Measurements from ENCODE around the gene ARHGEF17.

The ARHGEF17 gene

DNA sequence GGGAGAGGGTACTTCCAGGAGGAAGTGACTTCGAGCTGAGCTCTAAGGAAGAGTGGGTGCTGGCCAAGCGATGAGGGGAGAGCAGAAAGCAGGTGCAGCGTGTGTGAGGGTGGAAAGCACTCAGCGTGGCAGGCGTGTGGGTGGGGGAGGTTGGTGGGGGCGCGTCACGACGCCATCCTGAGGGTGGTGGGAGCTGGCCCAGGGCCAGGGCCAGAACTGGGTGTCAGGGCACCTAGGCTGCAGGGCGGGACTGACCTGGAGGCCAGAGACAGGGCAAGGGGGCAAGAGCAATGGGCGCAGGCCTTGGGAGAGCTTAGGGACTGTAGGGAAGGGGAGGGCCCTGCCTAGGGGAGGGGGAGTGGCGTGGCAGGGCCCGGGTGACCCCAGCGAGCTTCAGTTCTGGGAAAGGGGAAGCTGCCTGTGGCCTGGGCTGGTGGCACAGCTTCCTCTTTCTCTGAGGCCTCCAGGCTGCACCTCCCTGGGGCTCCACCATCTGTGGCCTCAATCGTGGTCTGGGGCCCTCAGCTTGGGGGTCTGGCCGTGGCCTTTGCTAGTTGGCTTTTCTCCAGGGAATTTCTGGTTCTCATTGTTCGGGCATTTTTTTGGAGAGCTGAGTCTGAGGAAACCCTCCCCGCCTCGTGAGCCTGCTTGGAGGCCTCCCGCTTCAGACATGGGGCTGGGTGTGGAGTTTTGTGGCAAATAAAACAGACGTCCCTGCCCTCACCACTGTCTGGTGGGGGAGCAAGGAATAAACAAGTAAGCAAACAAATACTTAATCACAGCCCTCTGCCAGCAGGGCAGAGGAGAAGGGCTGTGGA is 77.0 kb downstream of the ARHGEF17 start:
- no peak for FAIRE-seq

DNA sequence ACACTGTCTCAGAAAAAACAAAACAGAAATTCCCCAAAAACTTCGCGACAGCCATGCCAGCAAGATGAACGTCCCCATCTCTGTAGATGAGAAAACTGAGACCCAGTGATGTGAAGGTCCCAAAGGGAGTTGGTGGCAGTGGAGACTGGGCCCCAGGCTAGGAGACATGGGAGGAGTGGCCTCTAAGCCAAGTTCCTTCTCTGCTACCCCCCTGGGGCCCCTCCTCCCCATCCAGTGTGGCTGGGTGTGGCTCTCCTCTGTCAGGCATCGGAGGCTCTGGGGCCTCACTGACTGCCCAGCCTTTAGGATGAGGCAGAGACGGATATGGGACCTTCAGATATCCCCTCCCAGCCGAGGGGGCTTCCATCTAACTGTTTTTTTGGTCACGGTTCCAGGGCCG is 77.9 kb downstream of the ARHGEF17 start:
- no peak for FAIRE-seq

DNA sequence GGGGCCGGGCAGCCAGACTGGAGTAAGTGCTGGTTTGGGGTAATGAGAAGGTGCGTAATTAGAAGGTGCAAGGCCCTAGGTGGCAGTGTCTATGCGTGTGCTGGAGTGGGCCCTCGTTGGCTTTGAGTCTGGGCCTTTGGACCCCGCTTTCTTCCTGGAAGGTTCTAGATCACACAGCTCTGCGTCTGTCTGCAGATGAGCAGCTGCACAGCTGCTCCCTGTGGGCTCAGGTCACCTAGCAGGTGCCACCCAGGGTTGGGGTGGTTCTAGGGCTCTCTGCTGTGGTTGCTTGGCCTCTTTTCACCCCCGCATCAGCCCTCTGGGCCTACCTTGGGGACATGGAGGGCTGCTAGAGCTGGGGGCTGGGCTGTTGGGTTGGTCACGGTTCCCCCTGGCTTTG is 78.5 kb downstream of the ARHGEF17 start:
- no peak for FAIRE-seq

DNA sequence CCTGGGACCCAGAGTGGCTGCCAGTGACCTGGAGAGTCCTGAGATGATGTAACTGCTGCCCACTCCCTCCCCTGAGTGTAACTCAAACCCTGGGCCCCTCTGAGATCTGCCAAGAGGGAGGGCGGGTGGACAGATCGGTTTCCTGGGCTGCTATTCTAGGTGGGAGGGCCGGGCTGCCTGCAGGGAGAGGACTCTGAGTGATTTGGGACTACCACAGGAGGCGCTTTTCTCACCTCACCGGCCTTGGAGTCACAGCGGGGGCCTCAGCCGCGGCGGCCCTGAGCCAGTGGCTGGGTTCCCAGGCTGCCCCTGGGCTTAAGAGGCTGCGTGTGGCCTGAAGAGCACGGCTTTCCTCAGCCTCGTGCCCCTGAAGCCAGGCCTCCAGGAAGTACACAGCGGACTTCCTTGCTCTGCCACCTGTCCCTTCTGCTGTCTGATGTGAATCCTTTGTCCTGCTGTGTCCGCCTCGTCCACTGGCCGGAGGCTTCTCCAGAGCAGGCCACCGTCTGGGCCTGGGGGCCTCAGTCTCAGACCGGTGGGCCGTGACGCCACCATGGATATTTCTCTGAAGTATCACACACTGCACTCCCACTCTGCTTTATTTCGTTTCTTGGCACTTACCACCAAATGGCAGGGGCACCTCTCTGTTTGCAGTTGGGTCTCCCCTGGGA is 79.7 kb downstream of the ARHGEF17 start:
- FAIRE-seq = no peak

DNA sequence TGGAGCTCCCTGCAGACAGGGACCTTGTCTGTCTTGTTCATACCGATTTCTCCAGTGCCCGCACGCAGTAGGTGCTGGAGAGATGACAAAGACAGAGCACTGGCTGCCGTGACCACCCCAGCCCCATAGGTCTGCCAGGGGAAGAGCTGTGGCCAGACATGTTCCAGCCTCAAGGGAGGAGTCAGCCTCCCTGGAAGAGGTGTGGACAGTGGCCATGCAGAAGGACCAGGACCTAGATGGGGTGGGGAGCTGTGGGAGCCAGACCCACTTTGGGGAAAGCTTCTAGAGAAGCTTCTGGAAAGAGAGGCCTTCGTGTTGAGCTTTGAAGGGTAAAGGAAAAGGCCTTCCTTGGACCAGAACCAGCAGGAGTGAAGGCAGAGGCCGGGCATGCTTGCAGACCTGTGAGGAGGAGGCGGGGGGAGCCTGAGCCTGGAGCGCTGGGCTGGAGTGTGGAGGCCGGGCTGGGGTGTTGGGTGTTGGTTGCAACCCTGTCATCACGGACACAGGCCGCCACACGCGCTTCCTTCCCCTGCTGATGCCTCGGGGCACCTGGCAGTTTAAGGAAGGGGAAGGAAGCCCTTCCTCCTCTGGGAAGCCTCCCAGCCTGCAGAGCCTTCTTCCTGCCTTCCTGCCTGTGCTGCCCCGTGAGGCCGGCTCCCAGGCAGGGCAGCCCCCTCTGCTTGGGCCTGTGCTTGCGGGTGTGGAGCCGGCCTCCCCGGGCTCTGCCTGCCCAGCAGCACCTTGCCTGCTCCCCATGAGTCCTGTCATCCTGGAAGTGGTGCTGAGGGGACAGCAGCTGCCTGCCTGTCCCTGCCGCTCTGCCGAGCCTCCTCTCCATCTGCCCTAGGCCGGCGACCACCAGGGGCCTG is 80.4 kb downstream of the ARHGEF17 start:
- no peak for FAIRE-seq

DNA sequence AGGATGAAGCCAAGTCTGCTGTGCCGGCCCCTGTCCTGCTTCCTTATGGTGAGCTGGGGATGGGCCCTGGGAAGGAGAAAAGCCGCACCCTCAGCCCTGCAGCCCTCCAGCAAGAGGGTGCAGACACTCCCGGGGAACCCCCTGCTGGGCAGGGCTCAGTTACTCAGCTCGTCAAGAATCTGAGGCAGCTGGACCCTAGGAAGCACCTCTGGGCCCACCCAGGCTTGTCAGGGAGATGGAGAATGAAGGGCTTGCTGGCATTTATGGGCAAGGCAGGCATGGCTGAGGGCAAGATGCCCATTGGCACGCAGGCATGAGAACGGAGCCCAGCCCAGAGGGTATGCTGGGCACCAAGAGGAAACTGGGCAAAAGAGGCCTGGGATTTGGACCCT is 81.1 kb downstream of the ARHGEF17 start:
- no peak for FAIRE-seq

DNA sequence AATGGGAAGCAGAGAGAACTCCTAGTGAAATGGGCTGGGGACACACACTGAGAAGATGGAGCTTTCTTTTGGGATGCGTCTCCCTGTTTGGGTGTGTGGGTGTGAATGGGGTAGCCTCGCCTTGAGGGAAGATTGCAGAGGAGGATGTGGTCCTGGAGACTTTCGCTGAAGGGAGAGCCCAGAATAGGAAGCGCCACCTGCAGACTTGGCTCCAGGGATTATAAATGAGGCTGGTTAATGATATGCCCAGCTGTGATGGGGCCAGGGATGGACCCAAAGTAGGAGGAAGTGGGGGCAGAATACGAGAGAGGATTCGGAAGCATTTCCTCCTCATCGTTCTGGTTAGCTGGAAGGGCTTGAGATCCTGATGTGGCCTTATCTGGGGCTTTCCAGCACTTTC is 81.8 kb downstream of the ARHGEF17 start:
- no peak for FAIRE-seq

DNA sequence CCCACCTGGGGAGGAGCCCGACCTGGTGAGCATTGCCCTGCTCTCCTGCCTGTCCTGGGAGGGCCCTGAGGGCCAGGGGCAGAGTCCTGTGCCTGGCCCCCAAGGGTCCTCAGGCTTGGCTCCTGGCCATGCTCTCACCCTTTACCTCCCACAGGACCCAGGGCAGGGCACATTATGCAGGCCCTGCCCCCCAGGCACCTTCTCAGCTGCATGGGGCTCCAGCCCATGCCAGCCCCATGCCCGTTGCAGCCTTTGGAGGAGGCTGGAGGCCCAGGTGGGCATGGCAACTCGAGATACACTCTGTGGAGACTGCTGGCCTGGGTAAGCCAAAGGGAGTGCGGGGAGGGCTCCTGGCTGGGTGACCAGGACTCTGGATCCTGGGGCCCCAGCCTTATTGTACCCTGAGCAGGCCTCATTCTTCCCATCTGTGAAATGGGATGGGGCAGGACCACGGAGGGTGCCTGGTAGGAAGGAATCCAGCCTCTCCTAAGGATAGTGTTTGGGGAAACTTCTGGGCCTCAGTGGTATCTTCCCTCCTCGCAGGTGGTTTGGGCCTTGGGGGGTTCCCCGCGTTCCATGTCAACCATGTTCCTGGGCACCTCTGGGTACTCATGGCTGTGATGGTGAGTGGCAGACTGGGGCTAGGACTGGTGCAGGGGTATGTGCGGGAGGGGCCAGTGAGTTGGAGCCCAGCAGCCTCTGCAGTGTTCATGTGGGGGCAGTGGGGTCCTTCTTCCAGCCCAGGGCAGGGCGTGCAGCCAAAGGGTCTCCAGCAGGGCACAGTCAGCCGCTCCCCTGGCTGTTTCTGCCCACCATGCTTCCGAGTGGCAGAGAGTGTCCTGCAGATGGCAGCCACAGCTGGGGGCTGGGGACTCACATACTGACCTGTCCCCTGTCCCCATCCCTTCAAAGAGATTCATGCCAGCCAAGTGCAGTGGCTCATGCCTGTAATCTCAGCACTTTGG is 82.8 kb downstream of the ARHGEF17 start:
- FAIRE-seq = no peak

DNA sequence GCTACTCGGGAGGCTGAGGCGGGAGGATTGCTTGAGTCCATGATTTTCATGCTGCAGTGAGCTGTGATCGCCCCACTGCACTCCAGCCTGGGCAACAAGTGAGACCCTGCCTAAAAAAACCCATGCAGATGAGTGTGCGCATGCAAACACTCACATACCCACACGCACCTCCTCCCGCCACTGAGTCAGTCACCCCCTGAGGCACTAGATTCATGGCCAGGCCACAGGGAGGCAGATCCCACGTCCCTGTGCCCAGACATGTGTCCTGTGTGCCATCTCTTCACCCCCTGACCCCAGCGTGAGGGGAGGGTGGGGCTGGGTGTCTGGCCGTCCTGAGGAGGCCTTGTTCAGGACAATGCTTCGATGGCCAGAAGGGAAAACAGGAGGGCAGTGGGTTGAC is 83.6 kb downstream of the ARHGEF17 start:
- no peak for FAIRE-seq

DNA sequence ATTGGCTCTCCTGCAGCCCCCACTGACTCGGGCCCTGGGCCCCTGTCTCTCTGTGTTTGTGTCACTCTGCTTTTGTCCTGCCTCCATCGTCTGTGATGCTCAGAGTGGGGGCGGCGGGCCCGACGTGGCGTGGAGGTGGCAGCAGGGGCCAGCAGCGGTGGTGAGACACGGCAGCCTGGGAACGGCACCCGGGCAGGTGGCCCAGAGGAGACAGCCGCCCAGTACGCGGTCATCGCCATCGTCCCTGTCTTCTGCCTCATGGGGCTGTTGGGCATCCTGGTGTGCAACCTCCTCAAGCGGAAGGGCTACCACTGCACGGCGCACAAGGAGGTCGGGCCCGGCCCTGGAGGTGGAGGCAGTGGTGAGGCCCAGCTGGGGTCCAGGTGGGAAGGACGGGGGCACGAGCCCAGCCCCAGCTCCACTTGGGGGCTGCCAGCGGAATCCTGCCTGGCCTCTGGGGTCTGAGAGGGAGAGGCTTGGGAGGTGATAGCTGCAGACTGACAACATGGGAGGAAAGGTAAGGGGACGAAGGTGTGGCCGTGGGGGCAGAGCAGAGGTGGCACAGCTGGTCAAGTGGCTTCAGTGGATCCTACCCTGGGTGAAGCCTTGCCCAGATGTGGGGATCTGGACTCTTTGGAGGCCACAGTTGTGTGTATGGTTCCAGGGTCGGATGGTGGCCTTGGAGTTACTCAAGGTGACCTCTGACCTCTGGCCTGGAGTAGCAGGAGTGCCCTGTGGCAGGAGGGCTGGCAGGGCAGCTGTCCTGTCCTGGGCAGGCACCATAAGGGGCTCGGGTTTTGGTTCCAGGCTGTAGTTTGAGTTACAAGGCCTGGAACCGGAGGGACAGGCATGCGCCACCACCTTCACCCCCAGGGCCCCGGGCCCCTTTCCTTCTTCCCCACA is 84.3 kb downstream of the ARHGEF17 start:
- no peak for FAIRE-seq

DNA sequence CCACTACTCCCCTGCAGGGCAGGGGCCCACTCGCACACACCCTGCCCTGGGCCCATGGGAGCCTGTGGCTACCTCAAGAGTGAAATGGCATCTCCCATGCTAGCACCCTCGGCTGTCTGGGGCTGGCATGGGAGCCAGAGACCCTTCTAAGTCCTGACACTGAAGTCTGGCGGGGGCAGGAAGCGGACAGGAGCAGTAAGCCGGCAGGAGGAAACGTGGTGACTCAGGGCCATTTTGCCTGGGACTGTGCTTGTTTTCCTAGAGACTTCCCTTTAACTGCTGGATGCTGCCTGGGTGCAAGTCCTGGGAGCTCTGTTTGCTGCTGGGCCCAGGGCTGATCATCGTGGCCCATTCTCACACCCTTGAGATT is 84.9 kb downstream of the ARHGEF17 start:
- no peak for FAIRE-seq

DNA sequence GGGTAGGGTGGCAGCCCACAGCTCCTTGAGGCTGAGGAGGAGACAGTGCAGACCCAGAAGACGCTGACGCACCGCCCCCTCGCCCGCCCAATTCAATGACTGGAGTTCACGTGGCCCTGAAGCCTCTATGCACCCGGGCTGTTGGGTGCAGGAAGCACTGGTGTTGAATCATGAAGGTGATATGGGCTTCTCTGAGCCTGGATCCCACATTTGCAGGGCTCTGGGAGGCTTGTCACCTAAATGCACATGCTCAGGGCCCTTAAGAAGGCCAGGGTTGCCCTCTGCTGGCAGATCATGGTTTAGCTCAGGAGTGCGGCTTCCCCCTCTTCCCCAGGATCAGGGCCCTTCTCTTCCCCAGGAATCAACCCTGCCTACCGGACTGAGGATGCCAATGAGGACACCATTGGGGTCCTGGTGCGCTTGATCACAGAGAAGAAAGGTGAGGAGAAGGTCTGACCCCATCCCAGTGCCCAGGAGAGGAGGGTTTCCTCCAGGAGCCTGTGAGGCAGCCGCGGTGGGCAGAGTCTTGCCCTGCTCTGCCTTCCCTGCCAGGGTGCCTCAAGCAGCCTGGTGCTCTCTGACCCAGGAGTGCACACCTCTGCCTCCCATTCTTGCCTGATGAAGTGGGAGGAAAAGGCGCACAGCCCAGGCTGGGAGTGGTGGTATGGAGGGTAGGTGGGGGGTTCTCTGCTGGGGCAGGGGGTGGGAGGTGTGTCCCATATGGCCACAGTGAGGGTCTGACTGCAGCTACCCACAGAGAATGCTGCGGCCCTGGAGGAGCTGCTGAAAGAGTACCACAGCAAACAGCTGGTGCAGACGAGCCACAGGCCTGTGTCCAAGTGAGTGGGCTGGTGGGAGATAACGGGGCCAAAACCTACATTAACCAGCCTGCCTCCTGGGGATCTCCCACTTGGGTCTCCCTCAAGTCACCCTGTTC is 85.7 kb downstream of the ARHGEF17 start:
- no peak for FAIRE-seq

DNA sequence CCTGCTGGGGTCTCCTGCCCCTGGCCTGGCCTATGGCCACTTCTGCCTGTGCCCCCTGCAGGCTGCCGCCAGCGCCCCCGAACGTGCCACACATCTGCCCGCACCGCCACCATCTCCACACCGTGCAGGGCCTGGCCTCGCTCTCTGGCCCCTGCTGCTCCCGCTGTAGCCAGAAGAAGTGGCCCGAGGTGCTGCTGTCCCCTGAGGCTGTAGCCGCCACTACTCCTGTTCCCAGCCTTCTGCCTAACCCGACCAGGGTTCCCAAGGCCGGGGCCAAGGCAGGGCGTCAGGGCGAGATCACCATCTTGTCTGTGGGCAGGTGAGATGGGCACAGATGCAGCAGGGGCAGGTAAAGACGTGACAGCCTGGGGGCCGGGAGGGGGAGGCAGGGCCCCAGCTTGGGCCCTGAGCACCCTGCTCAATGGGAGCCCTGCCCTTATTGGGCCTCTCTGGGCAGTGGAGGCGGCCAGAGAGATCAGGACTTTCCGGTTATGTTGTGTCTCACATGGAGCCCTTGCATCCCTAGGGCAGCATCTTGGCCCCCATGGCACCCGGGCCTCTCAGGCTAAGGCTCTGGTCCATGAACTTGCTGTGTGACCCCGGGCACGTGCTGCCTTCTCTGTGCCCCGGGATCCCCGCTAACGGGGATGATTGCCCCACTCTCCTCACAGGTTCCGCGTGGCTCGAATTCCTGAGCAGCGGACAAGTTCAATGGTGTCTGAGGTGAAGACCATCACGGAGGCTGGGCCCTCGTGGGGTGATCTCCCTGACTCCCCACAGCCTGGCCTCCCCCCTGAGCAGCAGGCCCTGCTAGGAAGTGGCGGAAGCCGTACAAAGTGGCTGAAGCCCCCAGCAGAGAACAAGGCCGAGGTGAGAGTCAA is 86.6 kb downstream of the ARHGEF17 start:
- FAIRE-seq = no peak

DNA sequence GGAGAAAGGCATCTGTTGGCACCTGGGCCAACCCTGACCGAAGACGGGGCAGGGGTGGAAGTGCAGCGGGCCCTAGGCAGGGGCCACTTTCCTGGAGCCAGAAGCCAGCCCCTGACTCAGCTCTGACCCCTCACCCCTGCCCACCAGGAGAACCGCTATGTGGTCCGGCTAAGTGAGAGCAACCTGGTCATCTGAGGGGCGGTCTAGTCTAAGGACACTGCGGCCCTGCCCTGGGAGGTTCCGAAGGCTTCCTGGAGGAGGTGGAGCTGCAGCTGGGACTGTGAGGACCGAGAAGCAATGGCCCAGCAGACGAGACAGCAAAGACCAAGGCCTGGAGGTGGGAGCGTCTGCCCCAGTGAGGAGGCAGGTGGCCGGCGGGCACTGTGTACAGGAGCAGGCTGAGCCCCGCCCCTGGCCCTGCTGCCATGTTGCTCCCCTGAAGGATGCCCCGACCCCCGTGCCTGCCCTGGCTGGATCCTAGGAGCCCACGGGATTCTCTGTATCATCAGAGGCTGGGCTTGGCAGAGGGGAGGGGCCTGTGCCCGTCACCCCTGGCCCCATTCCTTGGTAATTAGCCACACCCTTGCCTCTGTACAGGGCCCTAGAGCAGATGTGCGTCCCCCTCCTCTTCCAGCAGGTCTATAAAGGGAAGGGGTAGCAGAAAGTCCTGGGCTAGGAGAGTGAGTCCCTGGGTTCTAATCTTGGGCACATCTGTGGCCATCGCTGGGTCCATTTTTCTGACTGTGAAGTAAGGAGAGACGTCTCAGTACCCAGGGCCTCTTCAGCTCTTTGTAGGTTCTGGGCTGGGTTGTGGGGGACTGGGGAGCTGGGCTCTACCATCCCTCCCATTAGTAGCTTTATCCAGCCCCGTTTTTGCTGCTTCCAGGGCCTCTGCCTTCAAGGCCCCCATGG is 87.5 kb downstream of the ARHGEF17 start:
- FAIRE-seq = no peak

DNA sequence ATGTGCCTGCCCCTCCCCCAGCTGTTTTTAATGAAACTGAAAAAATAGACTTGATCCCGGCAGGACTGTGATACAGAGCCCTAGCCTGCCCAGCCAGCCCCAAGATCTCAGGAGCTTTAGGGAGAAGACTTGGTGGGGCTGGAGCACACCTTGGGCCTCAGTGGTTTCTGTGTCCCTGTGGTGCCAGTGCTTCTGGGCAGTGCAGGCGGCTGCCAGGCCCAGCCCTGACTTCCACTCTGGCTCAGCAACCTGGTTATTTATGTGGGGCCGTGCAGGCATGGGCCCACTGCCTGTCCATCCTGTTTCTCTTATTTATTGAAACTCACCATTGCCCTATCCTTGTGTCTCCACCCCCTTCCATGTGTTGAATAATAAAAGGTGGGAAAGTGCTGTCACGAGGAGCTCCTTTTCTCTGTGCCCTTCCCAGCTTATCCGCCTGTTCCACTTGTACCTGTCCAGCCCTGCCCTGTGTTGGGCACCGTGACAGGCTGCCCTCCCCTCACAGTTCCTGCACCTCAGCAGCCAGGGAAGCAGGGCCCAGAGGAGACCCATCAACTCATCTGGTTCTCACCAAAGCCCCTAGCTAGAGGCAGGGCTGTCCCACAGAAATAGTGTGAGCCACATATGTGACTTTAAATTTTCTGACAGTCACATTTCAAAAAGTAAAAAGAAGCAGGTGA is 88.3 kb downstream of the ARHGEF17 start:
- FAIRE-seq = no peak

DNA sequence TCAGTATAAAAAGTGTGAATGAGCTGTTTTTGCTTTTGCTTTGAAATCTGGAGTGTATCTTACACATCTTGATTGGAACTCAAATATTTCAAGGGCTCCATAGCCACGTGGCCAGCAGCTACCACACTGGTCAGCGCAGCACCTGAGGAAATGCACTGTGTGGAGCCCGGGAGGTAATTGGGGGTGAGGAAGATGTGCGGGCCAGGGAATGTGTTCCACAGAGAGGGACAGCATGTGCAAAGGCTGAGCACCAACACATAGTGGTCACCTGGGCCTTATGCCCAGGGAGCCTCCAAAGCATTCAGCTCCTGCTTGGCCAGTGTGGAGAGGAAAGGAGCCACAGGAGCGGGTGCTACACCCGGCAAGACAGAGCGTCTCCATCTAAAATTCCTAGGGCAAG is 88.9 kb downstream of the ARHGEF17 start:
- FAIRE-seq = no peak

DNA sequence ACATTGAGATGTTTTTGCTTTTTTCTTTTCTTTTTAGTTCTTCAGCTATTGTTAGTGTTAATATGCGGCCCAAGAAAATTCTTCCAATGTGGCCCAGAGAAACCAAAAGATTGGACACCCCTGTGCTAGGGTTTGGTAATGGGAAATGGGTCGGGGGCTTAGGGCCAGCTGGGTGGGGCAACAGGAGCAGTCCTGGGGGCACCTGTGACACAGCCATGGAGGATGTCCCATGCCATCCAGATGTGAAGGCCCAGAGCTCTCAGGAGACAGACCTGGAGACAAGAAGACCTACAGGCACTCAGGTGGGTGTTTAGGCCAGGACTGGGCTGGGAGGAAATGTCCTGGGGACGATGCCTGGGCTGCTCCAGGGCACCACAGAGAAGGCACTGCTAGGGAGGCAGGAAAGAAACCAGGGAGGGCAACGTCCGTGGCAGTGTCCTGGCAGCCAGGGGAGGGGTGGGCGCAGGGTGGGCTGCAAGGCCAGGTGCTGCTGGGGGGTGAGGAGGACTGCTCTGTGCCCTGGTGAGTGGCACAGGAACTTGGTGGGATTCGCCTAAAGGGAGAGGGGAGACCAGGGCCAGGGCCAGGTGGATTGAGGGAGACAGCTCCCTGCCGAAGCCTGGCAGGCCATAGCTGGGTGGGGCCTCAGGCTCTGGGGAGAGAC is 89.5 kb downstream of the ARHGEF17 start:
- FAIRE-seq = no peak

All from A204.1 (cell line).